Heart left ventricle (tissue), 16 donors: Measurements from ENCODE around the gene PPIB. TPM values are rescaled to one million over a fixed set of nuclear protein-coding genes. Genes with fewer than 3 reads are reported as not detected.

ENCODE experiments used
- ATAC-seq, 4 donors: fragments of 200-7000 bp; cut with Tn5 transposase; one replicate each; pipeline ENCODE4 v1.9.1; 2020 to 2022; ENCODE audit warnings: moderate library complexity in 4 of 4, mild to moderate bottlenecking in 3 of 4, moderate number of reproducible peaks in 1 of 4
- DNase-seq, 5 donors: peaks; one replicate each; pipeline ENCODE4 v3.0.0-alpha.2; 2020
- H3K27ac ChIP-seq, 12 donors: fragments of 200-600 bp; sonication (generic) in 4 of 12; one replicate each; pipeline versions ENCODE4 v1.5.0 to v1.8.0; 2016 to 2022; ENCODE audit warnings: mild to moderate bottlenecking in 2 of 12
- H3K27me3 ChIP-seq, 9 donors: fragments of 200-600 bp; sonication (generic) in 2 of 9; one replicate each; pipeline versions ENCODE4 v1.5.1 to v1.8.0; 2016 to 2022; ENCODE audit warnings: mild to moderate bottlenecking in 3 of 9
- H3K36me3 ChIP-seq, 9 donors: fragments of 200-600 bp; sonication (generic) in 2 of 9; one replicate each; pipeline versions ENCODE4 v1.5.0 to v1.8.0; 2018 to 2022; ENCODE audit warnings: mild to moderate bottlenecking in 2 of 9
- H3K4me1 ChIP-seq, 12 donors: fragments of 200-600 bp; sonication (generic) in 4 of 12; one replicate each; pipeline versions ENCODE4 v1.5.0 to v1.8.0; 2016 to 2022; ENCODE audit warnings: mild to moderate bottlenecking in 3 of 12
- H3K4me3 ChIP-seq, 12 donors: fragments of 200-600 bp; sonication (generic) in 4 of 12; one replicate each; pipeline versions ENCODE4 v1.5.0 to v1.8.0; 2017 to 2022; ENCODE audit warnings: mild to moderate bottlenecking in 9 of 12, moderate library complexity in 4 of 12
- H3K9me3 ChIP-seq, 12 donors: fragments of 200-600 bp; sonication (generic) in 4 of 12; one replicate each; pipeline versions ENCODE4 v1.5.0 to v1.8.0; 2016 to 2022; ENCODE audit warnings: mild to moderate bottlenecking in 1 of 12
- CTCF ChIP-seq, 12 donors: fragments of 200-600 bp; sonication (generic) in 4 of 12; IDR thresholded peaks; one replicate each; pipeline versions ENCODE4 v1.5.0 to v1.8.0; 2018 to 2022; ENCODE audit warnings: antibody characterized with exemption in 12 of 12, mild to moderate bottlenecking in 5 of 12
- POLR2A ChIP-seq, 2 donors: fragments of 450-650 bp; IDR thresholded peaks; one replicate each; pipeline ENCODE4 v1.6.1; 2017; ENCODE audit warnings: antibody characterized with exemption in 2 of 2, mild to moderate bottlenecking in 2 of 2, moderate library complexity in 2 of 2
- WGBS, 4 donors: extraction: QIAGEN DNeasy Blood & Tissue Kit in 2 of 4; methylation state at CpG; one replicate each; pipeline versions ENCODE4 v1.1.5 to v1.1.7; 2013 to 2018; 5-methylcytosine and 5-hydroxymethylcytosine counted together
- intact Hi-C, 10 donors: fragments of 100-400 bp; cut with DNase I; formaldehyde crosslinking; loops; one replicate each; pipeline versions ENCODE4 v1.11.1 to v1.14.2; 2022
- polyA plus RNA-seq, 2 donors: library from polyadenylated mRNA; stranded (reverse); fragments of 200-250 nt; gene quantifications; one replicate each; pipeline ENCODE4 v1.2.3, GENCODE V29; 2013
- total RNA-seq, 9 donors: library from RNA; depleted of rRNA in 2 of 9; stranded (reverse); fragments of >200 nt in 2 of 9; fragmentation: NEBNext Ultra II Directional in 3 of 9; extraction: Animal tissue kit (Norgen Biotek cat#: 25700) in 3 of 9; gene quantifications; one replicate each; pipeline versions ENCODE4 v1.1.0 to v1.2.4, GENCODE V29; 2016 to 2023
- donor health status: ischemic (EF 13 %, LVEDD 7.1; RV severe dilation, severe dysfunction).
- donor health status: healthy with polysubstance abuse.
- donor health status: DM: no; HTN: yes; CAD: no.
- donor health status: DM: no; HTN: no; CAD: no.
- donor health status: ischemic (EF 25% LVEDD 6.9; RV normal size, moderate dysfunction).
- donor health status: ischemic (EF 25% LVEDD 5.7; RV mildly dilated, moderate dysfunction).
- donor health status: healthy.
- donor health status: DM: yes; HTN: yes; CAD: no.
- donor health status: ischemic (EF 35%, LVEDD 5.7; RV mildly dilated, moderate dysfunction).
- donor health status: nonischemic (EF 11% LVEDD 7.7; RV severe dilation, severe dysfunction).
- donor health status: DM: yes; HTN: yes; CAD: no.
- donor health status: PGD.
- donor health status: ischemic (EF 29% LVEDD 5.4; RV normal size, mild dysfunction).
- donor health status: nonischemic (EF 23%, LVEDD 6.1; RV moderate dilation, normal function).

The PPIB gene
- total and polyA plus RNA-seq, 11 donors = 73.7 to 341 (median 116) TPM

GRCh38 chr15:64209680-64210334 lies 47.0 kb upstream of the PPIB start:
- no peak for TF ChIP-seq POLR2A (IDR thresholded peaks at IDR 0.05)
- TF ChIP-seq CTCF (IDR thresholded peaks at IDR 0.05) = peak; percentile 28 to 55 (median 44)
- H3K4me3 ChIP-seq = no peak overlapping the region
- DNase-seq = no peak
- no peak for ATAC-seq
- 46 to 55% (median 53%) methylated on average over 3 of the region's 3 CpGs for WGBS, 4 donors
- H3K27ac ChIP-seq = no peak overlapping the region
- H3K36me3 ChIP-seq = peaks cover 0 to 43% (median 35%) of the 10 kb centered on the region in 9 donors
- H3K9me3 ChIP-seq = no peaks in the 10 kb centered on the region
- H3K27me3 ChIP-seq = no peaks in the 10 kb centered on the region
- H3K4me1 ChIP-seq = no peaks in the 10 kb centered on the region
- intact Hi-C loops = loop anchor here (5.0 to 10.0 kb wide), 8 partner anchors 135 to 475 kb away; partner anchors contain the start of gene CSNK1G1 (in 6 of the 10)

GRCh38 chr15:64205202-64205601 lies 42.4 kb upstream of the PPIB start:
- Histone ChIP-seq H3K4me3 (no peak overlapping the region), H3K27me3 (no peaks in the 10 kb centered on the region), H3K27ac (no peak overlapping the region), H3K9me3 (no peaks in the 10 kb centered on the region), H3K4me1 (no peaks in the 10 kb centered on the region), H3K36me3 (peaks cover 0 to 59% (median 50%) of the 10 kb centered on the region in 9 donors)
- DNase-seq (no peak), ATAC-seq (no peak)
- no peak for TF ChIP-seq CTCF (IDR thresholded peaks at IDR 0.05)
- no peak for TF ChIP-seq POLR2A (IDR thresholded peaks at IDR 0.05)
- intact Hi-C loops = loop anchor here in 4 of 10 donors (5.0 to 10.0 kb wide), 4 partner anchors 147 to 470 kb away; partner anchors contain the start of gene CSNK1G1 (in 1 of the 4)

- Histone ChIP-seq H3K27ac (no peak overlapping the region), H3K9me3 (no peaks in the 10 kb centered on the region), H3K4me1 (peaks cover 0 to 6% (median 0%) of the 10 kb centered on the region in 12 donors), H3K27me3 (no peaks in the 10 kb centered on the region), H3K36me3 (peaks cover 0 to 62% (median 30%) of the 10 kb centered on the region in 9 donors), H3K4me3 (no peak overlapping the region)
- ATAC-seq (peak in 1 of 4 donors; percentile 31), DNase-seq (no peak)
- no peak for TF ChIP-seq POLR2A (IDR thresholded peaks at IDR 0.05)
- TF ChIP-seq CTCF (IDR thresholded peaks at IDR 0.05) = no peak
- intact Hi-C loops = no loop called here
- 73 to 85% (median 78%) methylated on average over 1 of the region's 1 CpG for WGBS, 4 donors
Observed at GRCh38 chr15:64197425-64197824, 34.6 kb upstream of the PPIB start.

GRCh38 chr15:64193971-64194370 lies 31.1 kb upstream of the PPIB start:
- TF ChIP-seq POLR2A (IDR thresholded peaks at IDR 0.05) = no peak
- no peak for TF ChIP-seq CTCF (IDR thresholded peaks at IDR 0.05)
- intact Hi-C loops = no loop called here
- ATAC-seq = no peak
- WGBS, 4 donors = 78 to 85% (median 82%) methylated on average over 6 of the region's 6 CpGs
- no peak for DNase-seq
- Histone ChIP-seq H3K36me3 (peaks cover 0 to 37% (median 20%) of the 10 kb centered on the region in 9 donors), H3K9me3 (no peaks in the 10 kb centered on the region), H3K27ac (no peak overlapping the region), H3K4me1 (peaks cover 0 to 6% (median 0%) of the 10 kb centered on the region in 12 donors), H3K4me3 (no peak overlapping the region), H3K27me3 (no peaks in the 10 kb centered on the region)
